Activated effector memory CD4-positive, alpha-beta T cell treated with Interleukin-2 at 50 U/mL for 16 hours (primary cell): Measurements from ENCODE around the gene TRAPPC2L.
A peak's percentile ranks its signal among the peaks of the same experiment; 100 is the strongest.

Experiments
- DNase-seq: peaks from one replicate; pipeline ENCODE4 v3.0.0-alpha.2; 2020

Gene TRAPPC2L

GRCh38 chr16:88856828-88857727 lies at the start of gene TRAPPC2L, which contains the start of gene GALNS:
TSS of gene TRAPPC2L (plus strand) at chr16:88857127. CDS start at chr16:88857151, 24 bp downstream.
TSS of gene GALNS (minus strand) at chr16:88856947. CDS start at chr16:88856877, 70 bp downstream.
- peak; percentile 97 for DNase-seq

GRCh38 chr16:88807142-88807625 lies 49.7 kb upstream of the TRAPPC2L start:
- DNase-seq: no peak

- no peak for DNase-seq
Measured at GRCh38 chr16:88807626-88808453, 49.1 kb upstream of the TRAPPC2L start.

- DNase-seq: no peak
Measured at GRCh38 chr16:88809068-88809675, 47.8 kb upstream of the TRAPPC2L start.

GRCh38 chr16:88809676-88810165 lies 47.2 kb upstream of the TRAPPC2L start:
- no peak for DNase-seq

- no peak for DNase-seq
Measured at GRCh38 chr16:88810166-88810911, 46.6 kb upstream of the TRAPPC2L start.

GRCh38 chr16:88810912-88811768 lies 45.8 kb upstream of the TRAPPC2L start:
- peak; percentile 58 for DNase-seq

- peak; percentile 97 for DNase-seq
Measured at GRCh38 chr16:88811769-88812512, 45.0 kb upstream of the TRAPPC2L start, which contains the start of gene APRT. TSS of gene APRT (minus strand) at chr16:88811928. CDS start at chr16:88811899, 29 bp downstream.

- no peak for DNase-seq
Measured at GRCh38 chr16:88812513-88813268, 44.2 kb upstream of the TRAPPC2L start.

GRCh38 chr16:88813269-88814143 lies 43.4 kb upstream of the TRAPPC2L start:
- DNase-seq: no peak

GRCh38 chr16:88814144-88814502 lies 42.8 kb upstream of the TRAPPC2L start:
- DNase-seq: no peak

GRCh38 chr16:88815227-88815626 lies 41.7 kb upstream of the TRAPPC2L start:
- no peak for DNase-seq

GRCh38 chr16:88815901-88816589 lies 40.9 kb upstream of the TRAPPC2L start:
- DNase-seq: peak; percentile 26

GRCh38 chr16:88816736-88817535 lies 40.0 kb upstream of the TRAPPC2L start:
- DNase-seq: no peak

- no peak for DNase-seq
Measured at GRCh38 chr16:88817785-88818574, 38.9 kb upstream of the TRAPPC2L start.

- no peak for DNase-seq
Measured at GRCh38 chr16:88818575-88818874, 38.4 kb upstream of the TRAPPC2L start.
